ENCODE measurements around the gene SETBP1. TPM values are rescaled to one million over a fixed set of nuclear protein-coding genes. Genes with fewer than 3 reads are reported as not detected.

Gene SETBP1
- total RNA-seq, 1 donor from 2014 or later: 83.3 TPM

- H3K27ac Mint-ChIP-seq (ENCODE audit: unreplicated experiment): no peak overlapping the region
- no peak for DNase-seq
- no peaks in the 10 kb centered on the region for H3K36me3 Mint-ChIP-seq (ENCODE audit: unreplicated experiment)
- no peaks in the 10 kb centered on the region for H3K27me3 Mint-ChIP-seq (ENCODE audit: unreplicated experiment)
- H3K4me3 Mint-ChIP-seq (ENCODE audit: unreplicated experiment): no peak overlapping the region
- H3K9me3 Mint-ChIP-seq (ENCODE audit: unreplicated experiment): no peaks in the 10 kb centered on the region
- no peaks in the 10 kb centered on the region for H3K4me1 Mint-ChIP-seq (ENCODE audit: low read depth, unreplicated experiment)
- TF ChIP-seq CTCF (IDR thresholded peaks at IDR 0.05; ENCODE audit: partially characterized antibody, unreplicated experiment): no peak
These were observed 28.6 kb upstream of the SETBP1 start for GRCh38 chr18:44651918-44652572.

- no peaks in the 10 kb centered on the region for H3K27me3 Mint-ChIP-seq (ENCODE audit: unreplicated experiment)
- no peak overlapping the region for H3K27ac Mint-ChIP-seq (ENCODE audit: unreplicated experiment)
- no peaks in the 10 kb centered on the region for H3K4me1 Mint-ChIP-seq (ENCODE audit: low read depth, unreplicated experiment)
- no peaks in the 10 kb centered on the region for H3K9me3 Mint-ChIP-seq (ENCODE audit: unreplicated experiment)
- H3K36me3 Mint-ChIP-seq (ENCODE audit: unreplicated experiment): no peaks in the 10 kb centered on the region
- H3K4me3 Mint-ChIP-seq (ENCODE audit: unreplicated experiment): no peak overlapping the region
- no peak for DNase-seq
- no peak for TF ChIP-seq CTCF (IDR thresholded peaks at IDR 0.05; ENCODE audit: partially characterized antibody, unreplicated experiment)
These were observed 28.0 kb upstream of the SETBP1 start for GRCh38 chr18:44652722-44653121.

- TF ChIP-seq CTCF (IDR thresholded peaks at IDR 0.05; ENCODE audit: partially characterized antibody, unreplicated experiment): no peak
- H3K27me3 Mint-ChIP-seq (ENCODE audit: unreplicated experiment): no peaks in the 10 kb centered on the region
- no peaks in the 10 kb centered on the region for H3K9me3 Mint-ChIP-seq (ENCODE audit: unreplicated experiment)
- no peaks in the 10 kb centered on the region for H3K36me3 Mint-ChIP-seq (ENCODE audit: unreplicated experiment)
- DNase-seq: no peak
- H3K4me1 Mint-ChIP-seq (ENCODE audit: low read depth, unreplicated experiment): no peaks in the 10 kb centered on the region
- H3K4me3 Mint-ChIP-seq (ENCODE audit: unreplicated experiment): no peak overlapping the region
- H3K27ac Mint-ChIP-seq (ENCODE audit: unreplicated experiment): no peak overlapping the region
These were observed 26.1 kb upstream of the SETBP1 start for GRCh38 chr18:44654573-44654972.

GRCh38 chr18:44655435-44655834, 25.3 kb upstream of the SETBP1 start:
- H3K4me3 Mint-ChIP-seq (ENCODE audit: unreplicated experiment): no peak overlapping the region
- no peaks in the 10 kb centered on the region for H3K9me3 Mint-ChIP-seq (ENCODE audit: unreplicated experiment)
- H3K27ac Mint-ChIP-seq (ENCODE audit: unreplicated experiment): no peak overlapping the region
- no peaks in the 10 kb centered on the region for H3K36me3 Mint-ChIP-seq (ENCODE audit: unreplicated experiment)
- H3K4me1 Mint-ChIP-seq (ENCODE audit: low read depth, unreplicated experiment): no peaks in the 10 kb centered on the region
- no peak for TF ChIP-seq CTCF (IDR thresholded peaks at IDR 0.05; ENCODE audit: partially characterized antibody, unreplicated experiment)
- no peak for DNase-seq
- no peaks in the 10 kb centered on the region for H3K27me3 Mint-ChIP-seq (ENCODE audit: unreplicated experiment)

- Mint-ChIP-seq H3K27me3 (ENCODE audit: unreplicated experiment) (no peaks in the 10 kb centered on the region), H3K9me3 (ENCODE audit: unreplicated experiment) (no peaks in the 10 kb centered on the region), H3K36me3 (ENCODE audit: unreplicated experiment) (no peaks in the 10 kb centered on the region), H3K4me1 (ENCODE audit: low read depth, unreplicated experiment) (no peaks in the 10 kb centered on the region), H3K4me3 (ENCODE audit: unreplicated experiment) (no peak overlapping the region), H3K27ac (ENCODE audit: unreplicated experiment) (no peak overlapping the region)
- TF ChIP-seq CTCF (IDR thresholded peaks at IDR 0.05; ENCODE audit: partially characterized antibody, unreplicated experiment): no peak
- no peak for DNase-seq
These were observed 20.9 kb upstream of the SETBP1 start for GRCh38 chr18:44659771-44660170.

All from glutamatergic neuron (in vitro differentiated cells).